Thymus (tissue), 14 donors: ENCODE data around the gene CUL3. TPM values are rescaled to one million over a fixed set of nuclear protein-coding genes. Genes with fewer than 3 reads are reported as not detected.

Experiments
- DNase-seq, 9 donors: peaks; one replicate each; pipeline ENCODE4 v3.0.0-alpha.2; 2013; ENCODE audit warnings: low spot score in 9 of 9, low read depth in 6 of 9, missing footprints in 1 of 9
- H3K27ac ChIP-seq, 2 donors: one replicate each; pipeline ENCODE4 v1.5.1; 2013; ENCODE audit warnings: control low read depth in 1 of 2, low read depth in 1 of 2, low read length in 1 of 2, mild to moderate bottlenecking in 1 of 2, moderate library complexity in 1 of 2
- H3K27me3 ChIP-seq, 2 donors: one replicate each; pipeline ENCODE4 v1.5.1; 2013; ENCODE audit warnings: low read length in 1 of 2; ENCODE audit not compliant: control insufficient read depth in 2 of 2, insufficient read depth in 1 of 2
- H3K36me3 ChIP-seq, 2 donors: one replicate each; pipeline ENCODE4 v1.5.1; 2013; ENCODE audit warnings: low read length in 1 of 2, mild to moderate bottlenecking in 1 of 2, moderate library complexity in 1 of 2; ENCODE audit not compliant: control insufficient read depth in 2 of 2, insufficient read depth in 2 of 2
- H3K4me1 ChIP-seq, 2 donors: one replicate each; pipeline ENCODE4 v1.5.1; 2013; ENCODE audit warnings: low read length in 2 of 2; ENCODE audit not compliant: control insufficient read depth in 2 of 2, insufficient read depth in 2 of 2
- H3K4me3 ChIP-seq, 2 donors: one replicate each; pipeline ENCODE4 v1.5.1; 2013; ENCODE audit warnings: low read length in 2 of 2, control low read depth in 1 of 2, mild to moderate bottlenecking in 1 of 2
- H3K9me3 ChIP-seq, 2 donors: one replicate each; pipeline ENCODE4 v1.5.1; 2013; ENCODE audit warnings: low read length in 1 of 2, mild to moderate bottlenecking in 1 of 2; ENCODE audit not compliant: control insufficient read depth in 2 of 2, insufficient read depth in 1 of 2
- WGBS: extraction: QIAGEN DNeasy Blood & Tissue Kit; methylation state at CpG from one replicate; pipeline ENCODE4 v1.1.7; 2013; 5-methylcytosine and 5-hydroxymethylcytosine counted together
- long read RNA-seq, 10 donors: transcript quantifications; one replicate each; lab custom pipeline, GENCODE V29; 2026
- polyA plus RNA-seq: library from polyadenylated mRNA; stranded (reverse); fragments of 200-250 nt; gene quantifications from one replicate; pipeline ENCODE4 v1.2.3, GENCODE V29; 2013
- total RNA-seq: library from RNA; stranded (reverse); fragments of 120-200 nt; gene quantifications from one replicate; pipeline ENCODE4 v1.2.4, GENCODE V29; 2013
- donor health status: healthy.

CUL3 gene
- 67.3 TPM for total RNA-seq
- polyA plus RNA-seq = 134 TPM
- long read RNA-seq, donor 1, full-length matches to known transcripts = 3 of 3 reads
- long read RNA-seq, donor 1, partial matches to known transcripts = 0 of 3 reads
- long read RNA-seq, donor 1, other reads (novel, unspliced or antisense) = 0 of 3 reads
- long read RNA-seq, donor 2, full-length matches to known transcripts = 25 of 31 reads
- long read RNA-seq, donor 2, partial matches to known transcripts = 6 of 31 reads
- long read RNA-seq, donor 2, other reads (novel, unspliced or antisense) = 0 of 31 reads
- long read RNA-seq, donor 3, full-length matches to known transcripts = 14 of 14 reads
- long read RNA-seq, donor 3, partial matches to known transcripts = 0 of 14 reads
- long read RNA-seq, donor 3, other reads (novel, unspliced or antisense) = 0 of 14 reads
- long read RNA-seq, donor 4, full-length matches to known transcripts = 7 of 7 reads
- long read RNA-seq, donor 4, partial matches to known transcripts = 0 of 7 reads
- long read RNA-seq, donor 4, other reads (novel, unspliced or antisense) = 0 of 7 reads
- long read RNA-seq, donor 5, full-length matches to known transcripts = 7 of 12 reads
- long read RNA-seq, donor 5, partial matches to known transcripts = 5 of 12 reads
- long read RNA-seq, donor 5, other reads (novel, unspliced or antisense) = 0 of 12 reads
- long read RNA-seq, donor 6, full-length matches to known transcripts = 13 of 13 reads
- long read RNA-seq, donor 6, partial matches to known transcripts = 0 of 13 reads
- long read RNA-seq, donor 6, other reads (novel, unspliced or antisense) = 0 of 13 reads
- long read RNA-seq, donor 7, full-length matches to known transcripts = 11 of 11 reads
- long read RNA-seq, donor 7, partial matches to known transcripts = 0 of 11 reads
- long read RNA-seq, donor 7, other reads (novel, unspliced or antisense) = 0 of 11 reads
- long read RNA-seq, donor 8, full-length matches to known transcripts = 4 of 4 reads
- long read RNA-seq, donor 8, partial matches to known transcripts = 0 of 4 reads
- long read RNA-seq, donor 8, other reads (novel, unspliced or antisense) = 0 of 4 reads
- long read RNA-seq, donor 9, full-length matches to known transcripts = 2 of 2 reads
- long read RNA-seq, donor 9, partial matches to known transcripts = 0 of 2 reads
- long read RNA-seq, donor 9, other reads (novel, unspliced or antisense) = 0 of 2 reads
- long read RNA-seq, donor 10, full-length matches to known transcripts = 6 of 6 reads
- long read RNA-seq, donor 10, partial matches to known transcripts = 0 of 6 reads
- long read RNA-seq, donor 10, other reads (novel, unspliced or antisense) = 0 of 6 reads

- 1% methylated on average over 67 of the region's 68 CpGs for WGBS
- no peaks in the 10 kb centered on the region for H3K9me3 ChIP-seq
- H3K27ac ChIP-seq = peak within 1 kb of the TSS; percentile 81 to 96
- peak; percentile 93 to 99 (median 99) for DNase-seq
- H3K4me3 ChIP-seq = peak within 1 kb of the TSS; percentile 89 to 91
- no peaks in the 10 kb centered on the region for H3K27me3 ChIP-seq
- H3K36me3 ChIP-seq = peaks cover 0 to 8% of the 10 kb centered on the region in 2 donors
- peaks cover 8 to 18% of the 10 kb centered on the region in 2 donors for H3K4me1 ChIP-seq
Observed at GRCh38 chr2:224585211-224586088, at the start of gene CUL3. TSS of gene CUL3 (minus strand) at chr2:224585363. CDS start at chr2:224585009, 354 bp downstream.

GRCh38 chr2:224630659-224631550 lies 45.7 kb upstream of the CUL3 start:
- no peak for DNase-seq
- Histone ChIP-seq H3K9me3 (no peaks in the 10 kb centered on the region), H3K4me1 (no peaks in the 10 kb centered on the region), H3K27me3 (no peaks in the 10 kb centered on the region), H3K36me3 (no peaks in the 10 kb centered on the region), H3K27ac (no peak overlapping the region), H3K4me3 (no peak overlapping the region)
- WGBS = 97% methylated on average over 6 of the region's 6 CpGs

- no peak overlapping the region for H3K27ac ChIP-seq
- DNase-seq = no peak
- WGBS = 99% methylated on average over 3 of the region's 3 CpGs
Observed at GRCh38 chr2:224628416-224628815, 43.3 kb upstream of the CUL3 start.

GRCh38 chr2:224626735-224627134 lies 41.6 kb upstream of the CUL3 start:
- Histone ChIP-seq H3K4me3 (no peak overlapping the region), H3K9me3 (no peaks in the 10 kb centered on the region), H3K27ac (no peak overlapping the region), H3K27me3 (no peaks in the 10 kb centered on the region), H3K36me3 (no peaks in the 10 kb centered on the region), H3K4me1 (no peaks in the 10 kb centered on the region)
- WGBS = 92% methylated on average over 4 of the region's 4 CpGs
- no peak for DNase-seq

More at GRCh38 chr2:224628416-224628815, 43.3 kb upstream of the CUL3 start:
- H3K27me3 ChIP-seq = no peaks in the 10 kb centered on the region
- no peaks in the 10 kb centered on the region for H3K36me3 ChIP-seq
- no peak overlapping the region for H3K4me3 ChIP-seq
- H3K4me1 ChIP-seq = no peaks in the 10 kb centered on the region
- no peaks in the 10 kb centered on the region for H3K9me3 ChIP-seq

GRCh38 chr2:224613543-224614286 lies 28.6 kb upstream of the CUL3 start:
- Histone ChIP-seq H3K27ac (no peak overlapping the region), H3K9me3 (no peaks in the 10 kb centered on the region), H3K4me3 (no peak overlapping the region), H3K36me3 (no peaks in the 10 kb centered on the region), H3K27me3 (no peaks in the 10 kb centered on the region), H3K4me1 (no peaks in the 10 kb centered on the region)
- no peak for DNase-seq
- 85% methylated on average over 4 of the region's 4 CpGs for WGBS

GRCh38 chr2:224612578-224612977 lies 27.4 kb upstream of the CUL3 start:
- Histone ChIP-seq H3K36me3 (no peaks in the 10 kb centered on the region), H3K27me3 (no peaks in the 10 kb centered on the region), H3K4me3 (no peak overlapping the region), H3K4me1 (no peaks in the 10 kb centered on the region), H3K9me3 (no peaks in the 10 kb centered on the region), H3K27ac (no peak overlapping the region)
- 95% methylated on average over 5 of the region's 5 CpGs for WGBS
- no peak for DNase-seq

GRCh38 chr2:224611938-224612337 lies 26.8 kb upstream of the CUL3 start:
- DNase-seq = no peak
- Histone ChIP-seq H3K9me3 (no peaks in the 10 kb centered on the region), H3K27me3 (no peaks in the 10 kb centered on the region), H3K4me3 (no peak overlapping the region), H3K36me3 (no peaks in the 10 kb centered on the region), H3K27ac (no peak overlapping the region), H3K4me1 (no peaks in the 10 kb centered on the region)
- WGBS = 86% methylated on average over 3 of the region's 3 CpGs
